HG03139 (cell line): Measurements from ENCODE around the gene NR3C2.
A peak's percentile ranks its signal among the peaks of the same experiment; 100 is the strongest.

Source experiments
- ATAC-seq: cut with Tn5 transposase; IDR thresholded peaks from one replicate; pipeline ENCODE4 v1.9.1; 2021; ENCODE audit not compliant: unreplicated experiment

Gene NR3C2

DNA sequence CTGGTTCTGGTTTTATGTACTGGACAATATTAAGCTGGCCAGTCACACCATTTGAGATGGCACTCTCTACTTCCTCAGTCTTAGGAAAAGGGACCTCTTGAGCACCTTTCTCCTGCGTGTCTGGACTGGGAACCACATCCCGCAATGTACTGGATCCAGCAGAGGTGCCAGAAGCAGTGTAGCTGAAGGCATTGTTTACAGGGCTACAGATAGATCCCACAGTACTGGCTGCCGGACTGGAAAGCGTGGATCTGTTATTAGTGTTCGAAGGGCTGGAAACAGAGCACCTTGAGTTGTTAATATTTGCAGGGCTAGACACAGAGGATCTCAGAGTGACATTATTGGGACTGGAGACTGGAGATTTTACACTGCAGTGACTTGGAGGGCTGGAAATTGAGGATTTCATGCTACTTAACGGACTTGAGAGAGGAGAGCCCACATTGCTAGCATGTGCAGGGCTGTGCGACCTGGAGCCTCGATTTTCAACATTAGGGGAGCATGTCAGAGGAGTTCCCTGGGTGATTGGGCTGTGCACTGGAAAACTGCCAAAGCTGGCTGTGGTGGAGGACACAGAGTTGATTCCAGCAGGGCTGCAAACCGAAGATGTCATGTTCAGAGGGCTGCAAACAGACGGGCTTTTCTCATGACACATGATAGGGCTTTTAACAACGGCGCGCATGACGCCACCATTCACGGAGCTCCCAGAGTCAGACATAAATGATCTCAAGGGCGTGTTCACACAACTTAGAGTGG lies 6.4 kb downstream of the NR3C2 start:
- ATAC-seq = no peak

GRCh38 chr4:148434075-148434773 lies 8.0 kb downstream of the NR3C2 start:
- ATAC-seq = peak; percentile 43

DNA sequence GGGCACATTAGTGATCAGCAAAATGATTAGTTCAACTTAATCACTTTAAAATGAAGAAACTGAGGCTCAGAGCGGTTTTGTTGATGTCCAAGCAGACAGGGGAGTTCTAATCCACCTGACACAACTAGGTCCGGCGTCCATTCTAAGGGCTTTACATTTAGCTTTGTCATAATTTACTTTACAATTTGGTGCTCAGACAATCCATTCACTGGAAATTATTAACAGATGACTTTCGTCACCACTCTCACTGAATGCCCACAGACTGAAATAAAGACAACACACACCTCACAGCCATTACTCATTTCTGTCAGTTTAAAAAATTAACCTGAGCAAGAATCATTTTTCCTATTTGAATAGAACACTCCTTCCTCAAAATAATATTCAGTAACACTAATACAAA lies 10.8 kb downstream of the NR3C2 start:
- no peak for ATAC-seq

- no peak for ATAC-seq
These were observed 11.4 kb downstream of the NR3C2 start for GRCh38 chr4:148430854-148431253.

DNA sequence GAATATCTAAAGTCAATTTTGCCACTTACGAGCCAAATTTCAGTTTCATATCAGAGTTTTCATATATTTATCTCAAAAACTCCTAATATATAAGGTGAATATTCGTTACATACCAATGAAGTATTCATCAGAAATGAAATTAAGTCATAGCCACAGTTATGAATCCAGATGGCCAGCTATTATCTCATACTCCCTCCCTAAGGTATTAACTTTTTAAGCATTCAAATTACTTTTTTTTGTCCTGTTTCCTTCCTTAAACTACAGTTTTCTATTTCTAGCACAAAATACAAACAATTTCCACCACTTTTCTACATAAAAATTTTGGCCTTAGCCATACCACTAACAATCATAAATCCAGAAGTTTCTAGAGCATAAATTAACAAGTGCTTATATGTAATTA lies 13.0 kb downstream of the NR3C2 start:
- ATAC-seq = no peak

GRCh38 chr4:148426643-148427042 lies 15.6 kb downstream of the NR3C2 start:
- ATAC-seq = no peak

DNA sequence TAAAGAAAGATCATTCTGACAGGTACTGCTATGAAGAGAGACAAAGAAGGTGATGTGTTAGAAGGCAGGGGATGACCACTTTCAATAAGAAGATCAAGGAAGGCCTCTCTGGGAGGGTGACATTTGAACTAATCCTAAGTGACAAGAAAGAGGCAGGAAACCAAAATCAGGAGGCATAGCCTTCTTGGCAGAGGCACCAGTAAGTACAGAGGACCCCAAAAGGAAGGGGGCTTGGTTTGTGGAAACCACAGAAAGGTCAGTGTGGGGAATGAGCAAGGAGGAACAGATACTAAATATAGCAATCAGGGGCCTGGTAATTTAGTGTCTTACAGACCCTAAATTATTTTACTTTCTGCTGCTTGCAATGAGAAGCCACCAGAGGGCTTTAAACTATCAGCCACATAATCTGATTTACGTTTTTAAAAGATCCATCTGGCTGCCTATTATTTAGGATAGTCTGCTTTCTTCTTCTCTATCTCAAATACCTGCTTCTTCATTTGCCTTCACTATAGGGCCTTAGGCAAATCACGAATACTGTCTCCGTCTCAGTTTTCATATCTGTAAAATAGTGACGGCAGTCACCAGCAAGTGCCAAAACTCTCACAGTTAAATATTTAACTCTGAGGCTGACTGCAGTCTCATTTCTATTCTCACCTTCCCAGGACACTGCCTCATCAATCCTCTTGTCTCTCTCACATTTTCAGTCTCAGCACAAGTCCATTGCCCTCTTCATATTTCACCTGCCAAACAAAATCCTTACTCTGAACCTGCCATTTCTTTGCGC lies 16.7 kb downstream of the NR3C2 start:
- ATAC-seq = peak; percentile 92

GRCh38 chr4:148420397-148420796 lies 21.8 kb downstream of the NR3C2 start:
- no peak for ATAC-seq

- ATAC-seq = no peak
These were observed 26.7 kb downstream of the NR3C2 start for GRCh38 chr4:148415500-148415899.

DNA sequence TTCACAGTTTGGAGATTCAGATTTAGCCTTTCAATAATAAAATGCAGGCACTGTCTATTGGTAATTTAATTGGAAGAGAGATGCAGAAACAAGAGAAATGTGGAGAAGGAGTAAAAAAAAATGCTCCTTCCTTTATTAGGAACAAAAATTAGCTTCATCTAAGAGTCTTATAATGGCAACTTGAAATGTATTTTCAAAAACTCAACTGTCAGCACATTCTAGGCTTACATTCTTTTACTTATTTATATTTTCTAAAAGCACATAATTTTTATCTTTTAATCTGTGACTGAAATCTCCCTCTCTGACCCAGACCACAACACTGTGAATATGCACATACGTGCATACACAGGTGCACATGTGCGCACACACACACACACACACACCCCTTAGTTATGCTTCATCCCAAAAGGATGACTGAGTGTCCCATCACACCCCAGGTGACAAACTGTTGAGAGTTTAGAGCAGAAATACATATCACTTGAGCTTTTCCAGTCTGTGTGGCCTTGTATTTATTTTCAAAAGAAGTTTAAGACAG lies 29.7 kb downstream of the NR3C2 start:
- no peak for ATAC-seq

DNA sequence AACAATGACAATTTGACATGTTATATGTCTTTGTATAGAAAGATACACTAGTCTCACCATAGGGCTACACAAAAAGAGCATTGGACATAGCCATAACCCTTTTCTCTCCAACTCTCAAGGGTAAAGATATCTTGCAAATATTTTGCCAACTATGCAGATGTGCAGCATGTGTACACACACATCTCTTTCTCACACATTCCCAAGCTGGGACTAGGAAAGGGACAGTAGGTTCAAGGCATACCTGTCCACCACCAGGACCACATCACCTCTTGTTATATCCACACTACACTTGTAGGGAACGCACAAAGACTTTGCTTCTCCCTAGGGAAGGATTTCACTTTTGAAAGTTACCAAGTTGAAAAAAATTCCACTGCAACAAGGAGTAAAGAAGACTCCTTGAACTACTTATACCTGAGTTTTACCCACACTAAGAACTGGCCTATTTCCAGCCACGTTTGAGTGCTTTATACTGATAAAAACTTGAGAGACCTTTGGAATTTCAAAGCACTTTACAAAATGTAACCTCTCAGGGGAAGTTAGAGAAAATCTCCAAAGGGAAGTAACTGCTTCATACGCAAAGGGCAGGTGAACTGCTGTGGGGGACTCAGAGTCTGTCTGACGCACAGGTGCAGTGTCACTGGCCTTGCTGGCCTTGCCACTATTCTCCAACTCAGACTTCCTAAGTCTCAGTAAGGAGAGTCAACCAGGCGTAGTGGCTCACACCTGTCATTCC lies 36.9 kb downstream of the NR3C2 start:
- ATAC-seq = no peak

- ATAC-seq = no peak
These were observed 43.2 kb downstream of the NR3C2 start for GRCh38 chr4:148398988-148399387.

DNA sequence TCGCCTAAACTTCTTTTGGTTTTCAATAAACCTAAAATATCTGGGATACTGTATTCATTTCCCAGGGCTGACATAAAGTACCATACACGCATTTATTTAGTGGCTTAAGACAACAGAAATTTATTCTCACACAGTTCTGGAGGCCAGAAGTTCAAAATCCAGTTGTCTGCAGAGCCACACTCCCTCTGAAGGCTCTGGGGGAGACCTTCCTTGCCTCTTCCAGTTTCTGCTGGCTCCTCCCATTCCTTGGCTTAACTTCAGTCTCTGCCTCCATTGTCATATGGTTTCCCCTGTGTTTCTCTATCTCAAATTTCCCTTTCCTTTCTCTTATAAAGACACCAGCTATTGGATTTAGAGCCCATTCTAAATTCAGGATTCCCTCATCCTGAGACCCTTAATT lies 44.4 kb downstream of the NR3C2 start:
- ATAC-seq = no peak

DNA sequence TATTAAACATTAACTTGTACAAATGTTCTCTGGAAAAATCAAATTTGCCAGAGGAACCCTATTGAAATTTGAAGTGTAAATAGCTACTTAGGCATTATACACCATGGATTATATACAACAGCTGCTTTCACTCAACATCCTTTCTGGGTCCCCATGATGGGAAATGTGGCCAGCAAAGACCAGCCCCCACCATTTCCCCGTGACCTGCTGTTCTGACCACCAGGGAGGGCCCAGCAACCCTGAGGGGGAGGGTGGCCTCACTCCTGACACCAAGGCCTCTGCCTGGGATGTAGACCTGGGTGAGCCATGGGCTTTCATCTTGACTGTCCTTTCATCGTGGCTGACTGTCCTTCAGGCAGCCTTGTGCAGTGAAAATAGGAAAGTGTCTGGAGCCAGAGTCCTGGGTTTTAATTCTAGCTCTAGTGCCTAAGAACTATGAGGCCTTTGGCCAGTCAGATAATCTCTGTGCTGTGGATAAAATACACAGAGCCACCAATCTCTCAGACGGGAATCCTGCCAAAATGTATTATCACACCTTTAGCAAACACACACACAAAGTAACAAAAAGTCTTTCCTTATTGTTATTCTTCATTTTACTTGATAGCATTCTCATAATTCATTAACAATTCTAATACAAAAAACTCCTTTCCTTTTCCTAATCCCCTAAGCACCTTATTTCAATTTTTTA lies 45.1 kb downstream of the NR3C2 start:
- ATAC-seq = no peak

- ATAC-seq = no peak
These were observed 46.4 kb downstream of the NR3C2 start for GRCh38 chr4:148395771-148396170.

- no peak for ATAC-seq
These were observed 51.2 kb downstream of the NR3C2 start for GRCh38 chr4:148391056-148391455.

DNA sequence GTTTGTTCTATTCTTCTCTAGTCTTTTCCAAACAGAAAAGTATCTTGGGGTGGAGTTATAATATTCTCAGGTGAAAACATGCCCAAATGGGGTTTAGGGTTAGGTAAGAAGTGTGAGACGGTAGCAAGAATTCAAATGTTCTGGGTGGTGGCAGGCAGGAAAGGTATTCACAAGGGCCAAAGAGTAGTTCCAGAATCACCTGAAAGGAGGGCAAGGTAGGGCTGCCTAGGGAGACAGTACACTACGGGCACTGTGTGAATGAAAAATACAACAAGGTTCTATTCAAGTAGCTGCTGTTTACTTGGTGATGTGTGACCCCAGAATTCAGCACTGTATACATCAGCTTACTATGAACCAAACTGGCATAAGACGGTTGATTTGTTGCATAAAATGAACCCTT lies 51.9 kb downstream of the NR3C2 start:
- ATAC-seq = no peak

GRCh38 chr4:148380291-148380690 lies 61.9 kb downstream of the NR3C2 start:
- no peak for ATAC-seq

GRCh38 chr4:148376151-148376550 lies 66.1 kb downstream of the NR3C2 start:
- no peak for ATAC-seq

DNA sequence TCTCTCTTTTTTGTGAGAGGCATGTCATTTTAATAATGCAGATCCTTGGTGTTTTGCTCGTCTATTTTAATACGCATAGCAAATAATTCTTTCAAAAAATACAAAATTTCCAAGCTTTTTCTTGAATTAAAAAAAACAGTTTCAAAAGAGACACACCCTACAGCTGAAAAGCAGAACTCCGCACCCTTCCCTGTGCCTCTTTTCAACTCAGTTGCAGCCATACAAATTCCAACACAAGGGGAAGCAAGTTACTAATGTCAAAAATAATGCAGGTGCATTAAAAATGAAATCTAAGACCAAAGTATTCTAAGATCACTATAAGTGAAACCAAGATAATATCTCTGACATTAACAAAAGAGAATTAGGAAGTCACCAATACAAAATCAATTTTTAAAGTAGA lies 66.6 kb downstream of the NR3C2 start:
- no peak for ATAC-seq
